GM18951 (cell line): ENCODE results near the gene CA5A.
"Not testable (repeated sequence)": the region's sequence is repeated elsewhere in the genome, so short reads cannot be mapped to it uniquely, and the experiment has no call there.

Experiments used
- POLR2A ChIP-seq: IDR thresholded peaks from 4 replicates; pipeline ENCODE4 v1.6.1; 2011; ENCODE audit warnings: mild to moderate bottlenecking; ENCODE audit not compliant: insufficient read length, insufficient read depth; ENCODE audit errors: extremely low read depth
- in situ Hi-C: fragments of 300-500 bp; cut with MboI; formaldehyde crosslinking; loops from one replicate; pipeline ENCODE4 v1.12.0; 2022; ENCODE audit warnings: low sequenced_read_pairs, mixed read lengths, inconsistent platforms; ENCODE audit not compliant: unreplicated experiment

The CA5A gene

GRCh38 chr16:87860553-87861299, 75.6 kb downstream of the CA5A start:
- in situ Hi-C loops: no loop called here

GRCh38 chr16:87858151-87858993, 78.0 kb downstream of the CA5A start:
- in situ Hi-C loops: not testable (repeated sequence)

More at GRCh38 chr16:87860553-87861299, 75.6 kb downstream of the CA5A start:
- TF ChIP-seq POLR2A: no peak

GRCh38 chr16:87856791-87857228, 79.5 kb downstream of the CA5A start:
- no peak for TF ChIP-seq POLR2A
- in situ Hi-C loops: no loop called here

GRCh38 chr16:87855852-87856715, 80.2 kb downstream of the CA5A start:
- no peak for TF ChIP-seq POLR2A
- in situ Hi-C loops: no loop called here

GRCh38 chr16:87854907-87855683, 81.2 kb downstream of the CA5A start:
- in situ Hi-C loops: no loop called here

DNA sequence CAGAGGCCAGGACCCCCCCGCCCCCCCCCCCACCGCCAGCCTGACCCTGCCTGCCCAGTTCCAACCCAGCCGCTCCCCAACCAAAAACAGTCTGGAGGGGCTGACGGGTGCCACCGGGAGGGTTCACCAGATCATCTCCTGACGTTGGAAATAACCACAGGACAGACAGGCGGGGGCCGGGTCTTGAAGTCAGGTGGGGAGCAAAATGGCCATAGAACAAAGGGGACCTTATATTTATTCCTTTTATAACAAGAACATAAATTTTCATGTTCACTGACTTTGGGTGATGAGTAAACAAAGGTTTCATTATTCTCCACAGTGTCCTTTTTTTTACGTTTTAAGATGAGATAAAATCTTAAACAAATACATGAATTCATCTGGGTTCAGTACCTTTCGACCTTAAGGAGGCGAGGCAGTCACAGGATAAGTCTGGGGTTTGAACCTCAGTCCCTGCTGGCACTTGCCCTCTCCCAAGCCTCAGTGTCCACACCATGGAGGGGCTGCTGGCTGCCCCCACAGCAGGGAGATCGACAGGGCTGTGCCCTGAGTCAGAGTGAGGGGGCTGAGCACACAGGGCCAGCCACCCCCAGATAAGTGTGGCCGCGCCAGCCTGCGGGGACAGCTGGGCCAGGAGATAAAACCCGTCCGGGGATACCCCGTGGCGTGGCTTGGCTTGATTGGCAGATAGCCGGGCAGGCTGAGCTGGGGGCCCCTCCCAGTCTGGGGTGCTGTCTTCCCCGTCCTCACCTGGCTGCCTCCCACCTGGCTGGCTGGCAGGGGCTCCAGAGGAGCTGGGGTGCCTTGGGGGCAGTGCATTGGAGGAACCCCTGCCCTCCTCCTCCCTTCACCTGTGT, 82.0 kb downstream of the CA5A start:
- TF ChIP-seq POLR2A: no peak
- in situ Hi-C loops: no loop called here

More at GRCh38 chr16:87854907-87855683, 81.2 kb downstream of the CA5A start:
- TF ChIP-seq POLR2A: no peak

GRCh38 chr16:87853411-87854052, 82.8 kb downstream of the CA5A start:
- in situ Hi-C loops: no loop called here
- peak; percentile 51 for TF ChIP-seq POLR2A

DNA sequence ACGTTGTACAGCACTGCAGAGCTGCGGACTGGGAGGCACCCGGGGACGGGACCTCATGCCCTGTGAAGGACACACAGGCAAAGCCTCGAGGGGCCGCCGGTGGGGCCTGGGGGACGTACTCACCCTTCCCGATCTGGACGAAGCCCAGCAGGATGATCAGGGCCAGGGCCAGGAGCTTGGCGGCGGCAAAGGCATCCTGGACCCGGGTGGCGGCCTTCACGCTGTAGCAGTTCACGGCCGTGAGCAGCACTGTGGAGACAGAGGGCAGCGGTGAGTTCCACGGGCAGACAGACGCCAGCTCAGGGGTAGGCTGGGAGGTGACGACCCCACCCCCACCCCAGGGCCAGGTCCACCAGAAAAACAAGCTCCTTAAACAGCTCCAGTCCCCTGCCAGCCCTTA, 84.7 kb downstream of the CA5A start:
- in situ Hi-C loops: no loop called here
- TF ChIP-seq POLR2A: no peak

- TF ChIP-seq POLR2A: no peak
- in situ Hi-C loops: no loop called here
Observed at GRCh38 chr16:87851141-87851587, 85.2 kb downstream of the CA5A start.

- in situ Hi-C loops: no loop called here
- TF ChIP-seq POLR2A: no peak
Observed at GRCh38 chr16:87850009-87851006, 86.0 kb downstream of the CA5A start.
